ENCODE measurements around the gene SALL4. TPM values are rescaled to one million over a fixed set of nuclear protein-coding genes. Genes with fewer than 3 reads are reported as not detected.

Gene SALL4
- total RNA-seq, 1 donor from 2014 or later = 219 TPM

DNA sequence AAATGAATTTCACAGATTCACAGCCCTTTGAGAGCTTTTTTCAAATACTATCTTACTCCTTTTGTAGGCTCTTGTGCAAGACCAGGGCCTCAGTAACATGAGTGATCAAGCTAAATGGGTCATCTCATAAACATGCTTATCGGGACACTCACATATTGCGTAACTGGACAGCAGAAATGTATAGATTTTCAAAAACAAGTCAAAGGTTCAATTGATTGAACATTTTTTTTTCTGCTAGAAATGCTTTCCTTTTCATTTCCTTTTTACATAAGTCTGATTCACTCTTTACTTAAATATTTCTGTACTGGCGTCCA lies 8.7 kb upstream of the SALL4 start:
- peak overlapping the region; percentile 40 for H3K4me2 ChIP-seq
- H3K27ac Mint-ChIP-seq = no peak overlapping the region
- no peaks in the 10 kb centered on the region for H4K20me1 ChIP-seq (ENCODE audit: low read depth)
- H3K4me1 Mint-ChIP-seq = peaks cover 14% of the 10 kb centered on the region
- peak overlapping the region; percentile 87 for H3K27ac ChIP-seq
- no peak overlapping the region for H3K4me3 Mint-ChIP-seq
- H3K27me3 Mint-ChIP-seq (ENCODE audit: insufficient read depth, low read depth) = peaks cover 3% of the 10 kb centered on the region
- H3K4me3 ChIP-seq = no peak overlapping the region
- H2AFZ ChIP-seq (replicated peaks) = no peak overlapping the region
- no peaks in the 10 kb centered on the region for H3K36me3 ChIP-seq
- no peaks in the 10 kb centered on the region for H3K9me3 Mint-ChIP-seq
- H3K9ac ChIP-seq = no peak overlapping the region
- DNase-seq (ENCODE audit: low spot score) = no peak
- peaks cover 43% of the 10 kb centered on the region for H3F3A ChIP-seq (ENCODE audit: low read depth)
- no peaks in the 10 kb centered on the region for H3K9me3 ChIP-seq (ENCODE audit: low read depth)
- H3K79me2 ChIP-seq (ENCODE audit: low read depth) = no peaks in the 10 kb centered on the region
- no peaks in the 10 kb centered on the region for H3K27me3 ChIP-seq
- no peak for TF ChIP-seq EZH2 (IDR thresholded peaks at IDR 0.05)
- TF ChIP-seq CTCF (IDR thresholded peaks at IDR 0.05) = no peak
- no peak for TF ChIP-seq EZH2phosphoT487 (IDR thresholded peaks at IDR 0.05)
- peaks cover 33% of the 10 kb centered on the region for H3K4me1 ChIP-seq
- no peaks in the 10 kb centered on the region for H3K36me3 Mint-ChIP-seq

DNA sequence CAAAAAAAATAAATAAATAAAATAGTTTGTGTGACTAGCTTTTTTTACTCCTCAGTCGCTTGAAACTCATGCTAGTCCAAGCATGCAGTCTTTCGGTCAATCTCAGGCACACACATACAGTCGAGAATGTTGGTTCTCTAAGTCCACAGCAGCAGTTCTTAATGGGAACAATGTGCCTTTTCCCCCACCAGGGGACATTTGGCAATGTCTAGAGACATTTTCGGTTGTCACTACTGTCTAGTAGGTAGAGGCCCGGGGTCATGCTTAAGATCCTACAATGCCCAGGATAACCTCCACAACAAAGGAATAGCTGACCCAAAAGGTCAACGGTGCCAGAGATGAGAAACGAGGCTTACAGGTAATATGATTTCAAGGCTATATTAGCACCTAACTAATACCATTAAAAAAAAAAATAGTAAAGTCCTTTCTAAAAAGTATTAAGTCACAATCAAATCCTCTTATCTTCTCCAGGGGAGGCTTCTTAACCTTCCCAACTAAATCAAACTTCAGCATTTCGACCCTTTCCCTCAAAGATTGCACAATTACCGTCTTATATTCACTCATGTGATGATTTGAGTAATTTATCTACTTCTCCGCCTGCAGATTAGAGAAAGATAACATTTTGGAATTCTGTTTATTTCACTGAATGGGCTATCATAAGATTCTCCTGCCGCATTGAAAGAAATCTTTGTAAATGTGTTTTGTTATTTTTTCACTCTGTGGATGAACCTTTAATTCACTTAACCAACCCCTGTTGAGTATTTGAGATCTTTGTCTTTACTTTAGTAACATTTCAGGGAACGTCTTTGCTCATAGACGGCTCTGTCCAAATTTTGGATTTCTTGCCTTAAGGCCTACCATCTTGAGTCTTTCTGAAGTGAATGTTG lies 8.1 kb upstream of the SALL4 start:
- no peak overlapping the region for H3K4me3 Mint-ChIP-seq
- no peaks in the 10 kb centered on the region for H3K36me3 ChIP-seq
- H3F3A ChIP-seq (ENCODE audit: low read depth) = peaks cover 43% of the 10 kb centered on the region
- no peaks in the 10 kb centered on the region for H3K9me3 ChIP-seq (ENCODE audit: low read depth)
- peak overlapping the region; percentile 87 for H3K27ac ChIP-seq
- no peaks in the 10 kb centered on the region for H3K36me3 Mint-ChIP-seq
- H3K27me3 ChIP-seq = no peaks in the 10 kb centered on the region
- peaks cover 33% of the 10 kb centered on the region for H3K4me1 ChIP-seq
- TF ChIP-seq EZH2 (IDR thresholded peaks at IDR 0.05) = no peak
- TF ChIP-seq EZH2phosphoT487 (IDR thresholded peaks at IDR 0.05) = no peak
- peak; percentile 45 for TF ChIP-seq CTCF (IDR thresholded peaks at IDR 0.05)
- H3K4me2 ChIP-seq = peak overlapping the region; percentile 40
- no peak overlapping the region for H3K4me3 ChIP-seq
- H3K4me1 Mint-ChIP-seq = peaks cover 17% of the 10 kb centered on the region
- no peaks in the 10 kb centered on the region for H3K9me3 Mint-ChIP-seq
- H3K79me2 ChIP-seq (ENCODE audit: low read depth) = no peaks in the 10 kb centered on the region
- DNase-seq (ENCODE audit: low spot score) = peak; percentile 60
- H4K20me1 ChIP-seq (ENCODE audit: low read depth) = no peaks in the 10 kb centered on the region
- no peak overlapping the region for H3K27ac Mint-ChIP-seq
- H3K27me3 Mint-ChIP-seq (ENCODE audit: insufficient read depth, low read depth) = peaks cover 3% of the 10 kb centered on the region
- no peak overlapping the region for H3K9ac ChIP-seq
- H2AFZ ChIP-seq (replicated peaks) = no peak overlapping the region

GRCh38 chr20:51807720-51808250 lies 5.5 kb upstream of the SALL4 start:
- H3K4me3 Mint-ChIP-seq = no peak overlapping the region
- no peak overlapping the region for H3K9ac ChIP-seq
- no peaks in the 10 kb centered on the region for H3K36me3 Mint-ChIP-seq
- peaks cover 50% of the 10 kb centered on the region for H3K4me1 ChIP-seq
- peaks cover 3% of the 10 kb centered on the region for H3K27me3 Mint-ChIP-seq (ENCODE audit: insufficient read depth, low read depth)
- H3K27ac Mint-ChIP-seq = no peak overlapping the region
- H3K9me3 ChIP-seq (ENCODE audit: low read depth) = no peaks in the 10 kb centered on the region
- H3K79me2 ChIP-seq (ENCODE audit: low read depth) = peaks cover 8% of the 10 kb centered on the region
- no peak for DNase-seq (ENCODE audit: low spot score)
- no peak overlapping the region for H3K4me2 ChIP-seq
- peaks cover 27% of the 10 kb centered on the region for H3K4me1 Mint-ChIP-seq
- no peaks in the 10 kb centered on the region for H3K9me3 Mint-ChIP-seq
- H2AFZ ChIP-seq (replicated peaks) = no peak overlapping the region
- no peaks in the 10 kb centered on the region for H3K27me3 ChIP-seq
- no peaks in the 10 kb centered on the region for H3K36me3 ChIP-seq
- H3K4me3 ChIP-seq = no peak overlapping the region
- peaks cover 51% of the 10 kb centered on the region for H3F3A ChIP-seq (ENCODE audit: low read depth)
- H3K27ac ChIP-seq = no peak overlapping the region
- TF ChIP-seq EZH2 (IDR thresholded peaks at IDR 0.05) (no peak), EZH2phosphoT487 (IDR thresholded peaks at IDR 0.05) (no peak)
- no peaks in the 10 kb centered on the region for H4K20me1 ChIP-seq (ENCODE audit: low read depth)

- Histone ChIP-seq H3K4me2 (peak overlapping the region; percentile 42), H3K27ac (peak overlapping the region; percentile 44), H3F3A (ENCODE audit: low read depth) (peaks cover 49% of the 10 kb centered on the region), H3K27me3 (no peaks in the 10 kb centered on the region), H3K9me3 (ENCODE audit: low read depth) (no peaks in the 10 kb centered on the region), H3K4me1 (peaks cover 22% of the 10 kb centered on the region), H2AFZ (replicated peaks) (no peak overlapping the region), H4K20me1 (ENCODE audit: low read depth) (peaks cover 4% of the 10 kb centered on the region), H3K9ac (no peak overlapping the region), H3K36me3 (no peaks in the 10 kb centered on the region), H3K79me2 (ENCODE audit: low read depth) (peaks cover 36% of the 10 kb centered on the region), H3K4me3 (no peak overlapping the region)
- Mint-ChIP-seq H3K4me1 (peaks cover 21% of the 10 kb centered on the region), H3K9me3 (no peaks in the 10 kb centered on the region), H3K27me3 (ENCODE audit: insufficient read depth, low read depth) (peaks cover 2% of the 10 kb centered on the region), H3K4me3 (no peak overlapping the region), H3K27ac (no peak overlapping the region), H3K36me3 (no peaks in the 10 kb centered on the region)
- no peak for TF ChIP-seq EZH2 (IDR thresholded peaks at IDR 0.05)
- TF ChIP-seq EZH2phosphoT487 (IDR thresholded peaks at IDR 0.05) = no peak
- TF ChIP-seq CTCF (IDR thresholded peaks at IDR 0.05) = no peak
- DNase-seq (ENCODE audit: low spot score) = peak; percentile 20
Observed at GRCh38 chr20:51804754-51805153, 2.4 kb upstream of the SALL4 start.

Measured in neural progenitor cell (in vitro differentiated cells).